Measurements from ENCODE around the gene SPHK2.
A peak's percentile ranks its signal among the peaks of the same experiment; 100 is the strongest.
"Not testable (repeated sequence)": the region's sequence is repeated elsewhere in the genome, so short reads cannot be mapped to it uniquely, and the experiment has no call there.

Gene SPHK2

DNA sequence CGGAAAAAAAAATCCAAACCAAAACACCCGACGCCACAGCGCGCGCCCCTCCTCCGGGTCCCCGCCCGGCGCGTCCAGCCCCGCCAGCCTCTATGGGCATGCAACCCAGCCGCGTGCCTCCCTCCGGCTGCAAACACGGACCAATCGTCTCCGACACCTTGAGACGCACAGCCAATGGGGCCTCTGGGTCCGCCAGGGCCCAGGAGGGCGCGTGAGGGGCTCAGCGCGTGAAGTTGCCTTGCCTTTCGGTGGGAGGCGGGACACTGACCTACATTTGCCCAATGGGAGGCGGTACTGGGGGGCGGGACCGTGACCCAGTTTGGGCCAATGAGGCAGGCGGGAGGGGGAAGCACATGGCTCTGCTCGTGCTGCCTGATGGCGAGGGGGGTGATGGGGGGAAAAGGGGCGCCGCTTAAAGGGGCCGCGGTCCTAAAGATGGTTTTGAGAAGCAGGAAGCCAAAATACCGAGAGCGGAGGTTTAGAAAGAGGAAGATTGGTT lies 18.2 kb downstream of the SPHK2 start:
- DNase-seq, result peak; percentile 99

DNA sequence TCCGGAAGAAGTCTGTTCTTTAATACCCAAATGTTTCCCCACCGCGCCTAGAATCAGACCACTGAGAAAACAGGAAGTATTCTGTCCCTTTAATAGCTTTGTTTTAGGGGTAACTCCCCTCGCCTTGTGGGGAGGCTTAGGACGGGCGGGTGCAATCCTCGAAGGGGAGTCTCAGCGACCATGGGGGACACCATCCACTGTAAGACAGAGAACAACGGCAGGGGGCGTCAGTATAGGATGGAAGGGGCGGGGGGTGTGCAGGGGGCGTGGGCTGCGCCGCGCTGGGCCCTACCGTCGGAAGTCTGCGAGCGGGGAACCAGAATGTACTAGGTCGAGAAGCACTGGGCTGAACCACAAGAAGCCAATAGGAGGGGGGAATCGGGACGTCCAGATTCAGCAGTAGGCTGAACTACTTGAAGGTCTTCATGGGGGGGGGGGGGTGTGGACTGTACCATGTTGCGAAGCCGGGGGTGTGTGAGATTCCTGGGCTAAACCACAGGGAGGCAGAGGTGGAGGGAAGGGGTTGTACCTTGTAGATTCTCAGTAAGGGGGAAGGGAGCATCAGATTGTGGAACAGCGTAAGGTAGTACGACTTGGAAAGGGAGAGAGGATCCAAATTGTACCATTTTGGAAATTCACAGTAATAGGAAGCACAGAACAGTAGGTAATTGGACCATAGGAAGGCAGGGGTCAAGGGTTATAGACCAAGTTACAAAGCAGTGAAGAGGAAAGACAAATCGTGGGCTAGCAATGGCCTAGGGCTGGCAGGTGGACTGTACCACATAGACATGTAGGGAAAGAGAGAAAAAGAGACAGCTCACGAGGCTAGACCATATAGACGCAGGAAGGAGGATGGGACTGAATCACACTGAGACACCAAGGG lies 18.9 kb downstream of the SPHK2 start:
- peak; percentile 92 to 93 for DNase-seq

DNA sequence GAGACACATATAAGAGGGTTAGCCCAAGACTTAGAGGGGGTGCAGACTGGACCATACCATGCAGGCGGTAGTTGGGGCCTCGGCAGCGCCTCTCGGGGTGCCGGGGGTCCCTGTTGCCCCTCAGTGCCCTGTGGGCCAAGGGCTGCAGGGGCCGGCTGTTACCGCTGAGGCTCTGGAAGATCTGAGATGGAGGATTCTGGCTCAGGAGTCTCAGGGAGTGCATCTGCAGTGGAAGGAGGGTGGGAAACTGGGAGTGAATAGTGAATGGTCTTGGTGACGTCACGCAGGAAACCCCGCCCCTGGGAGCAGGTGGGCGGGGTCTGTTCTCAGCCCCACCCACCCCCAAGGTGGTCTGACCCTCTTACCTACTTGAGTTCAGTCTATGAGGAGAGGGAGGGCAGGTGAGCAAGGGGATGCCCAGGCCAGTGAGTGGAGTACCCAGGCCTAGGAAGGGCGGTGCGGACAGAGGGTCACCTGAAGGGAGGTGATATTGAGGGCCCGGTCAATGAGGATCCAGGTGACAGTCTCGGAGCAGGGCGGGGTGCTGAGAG lies 19.6 kb downstream of the SPHK2 start:
- no peak for DNase-seq

DNA sequence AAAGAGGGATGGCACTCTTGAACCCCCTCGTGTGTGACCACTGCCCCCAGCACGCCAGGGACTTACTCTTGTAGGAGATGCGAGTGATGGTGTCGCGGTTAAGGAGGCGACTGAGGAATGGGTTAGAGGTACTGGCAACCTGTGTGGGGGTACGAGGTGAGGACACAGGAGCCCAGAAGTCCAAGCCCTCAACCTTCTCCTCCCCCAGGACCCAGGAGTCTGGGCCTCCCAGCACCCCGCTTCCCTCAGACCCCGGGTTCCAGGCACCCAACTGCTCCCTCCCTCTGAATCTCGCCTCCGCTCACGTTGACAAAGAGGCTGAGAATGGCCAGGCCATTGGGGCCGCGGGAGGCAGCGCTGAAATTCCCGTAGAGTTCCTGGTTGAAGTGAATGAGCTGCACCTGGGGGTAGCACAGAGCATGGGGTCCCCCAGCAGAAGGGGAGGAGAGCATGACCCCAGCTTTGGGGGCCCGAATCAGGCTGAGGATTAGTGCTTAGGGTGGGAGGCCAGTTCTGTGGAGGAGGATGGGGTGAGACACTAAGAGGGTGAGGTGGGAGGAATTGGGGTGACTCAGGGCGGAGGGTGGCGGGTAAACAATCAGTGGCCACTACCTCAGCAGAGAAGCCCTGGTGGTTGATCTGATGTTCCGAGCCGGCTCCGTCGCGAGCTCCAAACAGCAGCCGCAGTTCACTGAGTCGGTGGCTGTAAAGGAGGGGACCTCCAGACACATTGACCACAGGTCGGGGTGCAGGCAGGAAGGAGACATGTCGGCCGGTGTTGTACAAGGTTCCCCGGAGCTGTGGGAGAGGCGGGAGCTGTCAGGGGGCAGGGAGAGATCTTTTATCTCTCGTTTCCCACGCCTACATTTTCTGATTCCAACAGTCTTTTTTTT lies 20.4 kb downstream of the SPHK2 start:
- no peak for DNase-seq

DNA sequence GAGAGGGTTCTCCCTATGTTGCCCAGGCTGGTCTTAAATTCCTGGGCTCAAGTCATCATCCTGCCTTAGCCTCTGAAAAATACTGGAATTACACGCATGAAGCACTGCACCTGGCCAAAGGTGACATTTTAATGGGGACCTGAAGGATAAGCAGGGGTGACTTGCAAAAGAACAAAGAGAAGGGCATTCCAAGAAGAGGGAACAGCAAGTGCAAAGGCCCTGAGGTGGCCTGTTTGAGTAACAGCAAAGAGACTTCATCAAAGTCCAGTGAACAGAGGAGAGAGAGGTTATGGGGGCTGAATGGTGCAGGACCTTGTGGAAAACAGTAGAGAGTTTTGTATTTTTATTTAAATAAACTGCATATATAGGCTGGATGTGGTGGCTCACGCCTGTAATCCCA lies 22.5 kb downstream of the SPHK2 start:
- DNase-seq, result no peak

DNA sequence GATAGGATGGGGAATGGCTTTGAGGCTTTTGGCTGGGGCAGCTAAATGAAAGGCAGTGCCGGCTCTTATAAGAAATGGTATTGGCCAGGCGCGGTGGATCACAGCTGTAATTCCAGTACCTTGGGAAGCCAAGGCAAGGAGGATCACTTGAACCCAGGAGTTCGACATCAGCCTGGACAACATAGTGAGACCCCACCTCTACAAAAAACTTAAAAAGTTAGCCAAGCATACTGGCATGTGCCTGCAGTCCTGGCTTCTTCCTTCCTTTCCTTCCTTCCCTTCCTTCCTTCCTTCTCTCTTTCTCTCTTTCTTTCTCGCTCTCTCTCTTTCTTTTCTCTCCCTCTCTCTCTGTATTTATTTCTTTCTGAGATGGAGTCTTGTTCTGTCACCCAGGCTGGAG lies 23.6 kb downstream of the SPHK2 start:
- no peak for DNase-seq

DNA sequence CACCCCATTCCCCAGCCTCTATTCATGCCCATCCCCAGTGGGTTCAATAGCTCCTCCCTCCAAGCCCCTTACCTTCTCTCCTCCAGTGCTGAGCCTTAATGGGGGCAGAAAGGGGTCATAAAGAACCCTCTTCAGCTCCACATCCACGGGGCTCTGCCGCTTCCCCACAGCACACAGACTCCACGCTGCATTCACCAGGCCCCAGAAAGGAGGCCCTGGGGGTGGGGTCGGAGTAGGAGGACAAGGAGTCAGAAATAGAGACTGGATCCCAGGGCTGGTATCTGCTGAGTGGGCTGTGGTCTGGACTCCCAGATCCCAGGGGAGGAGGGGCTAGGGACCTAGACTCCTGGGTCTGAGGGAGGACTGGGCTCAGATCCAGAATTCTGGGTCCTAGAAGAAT lies 25.0 kb downstream of the SPHK2 start:
- no peak for DNase-seq

DNA sequence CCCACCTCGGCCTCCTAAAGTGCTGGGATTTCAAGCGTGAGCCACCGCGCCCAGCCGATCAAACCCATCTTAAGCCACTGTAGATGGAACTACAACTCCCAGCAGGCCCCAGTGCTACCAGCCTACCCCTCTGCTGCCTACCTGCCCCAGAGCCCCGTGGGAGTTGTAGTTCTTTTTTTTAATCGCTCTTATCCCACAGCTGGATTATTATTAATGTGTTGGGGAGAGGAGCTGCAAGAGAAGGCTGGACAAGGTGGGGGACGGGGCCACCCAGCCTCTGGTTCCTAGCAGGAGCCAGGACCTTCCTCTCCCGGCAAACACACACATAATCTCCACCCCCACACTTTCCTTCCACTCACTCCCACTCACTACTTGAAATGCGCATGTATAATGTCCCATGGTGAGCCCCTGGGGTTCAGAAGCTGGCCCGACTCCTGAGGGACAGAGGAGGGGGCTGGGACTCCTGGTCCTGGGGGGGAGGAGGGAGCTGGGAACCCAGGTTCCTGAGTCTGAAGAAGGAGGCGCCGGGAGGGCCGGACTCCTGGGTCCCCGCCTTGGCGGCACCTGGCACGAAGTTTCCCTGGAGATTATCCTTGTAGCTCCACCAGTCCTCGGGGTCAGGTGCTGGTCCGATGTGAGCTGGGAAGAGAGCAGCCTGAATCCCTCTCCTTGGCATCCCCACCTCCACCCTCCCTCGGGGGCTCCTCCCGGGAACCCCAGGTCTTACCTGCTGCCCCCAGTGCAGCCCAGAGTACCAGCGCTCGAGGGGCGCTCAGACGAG lies 25.7 kb downstream of the SPHK2 start:
- peak; percentile 75 to 77 for DNase-seq

DNA sequence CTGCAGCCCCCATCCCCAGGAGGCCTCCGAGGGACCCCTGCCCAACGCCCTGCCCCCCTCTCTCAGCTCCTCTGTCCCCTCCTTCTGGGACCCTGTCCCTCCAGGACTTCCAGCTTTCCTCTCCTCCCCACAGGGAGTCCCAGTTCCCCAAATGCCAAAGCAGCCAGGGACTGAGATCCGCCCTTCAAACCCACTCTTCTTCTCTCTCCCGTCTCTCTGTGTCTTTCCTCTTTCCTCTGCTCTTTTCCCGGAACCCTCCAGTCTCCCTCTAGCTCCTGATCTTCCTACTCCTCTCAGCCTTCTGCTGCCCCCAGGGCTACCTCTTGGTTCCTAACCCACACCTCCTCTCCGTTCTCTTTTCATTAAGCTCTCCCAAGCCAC lies 26.3 kb downstream of the SPHK2 start:
- no peak for DNase-seq

DNA sequence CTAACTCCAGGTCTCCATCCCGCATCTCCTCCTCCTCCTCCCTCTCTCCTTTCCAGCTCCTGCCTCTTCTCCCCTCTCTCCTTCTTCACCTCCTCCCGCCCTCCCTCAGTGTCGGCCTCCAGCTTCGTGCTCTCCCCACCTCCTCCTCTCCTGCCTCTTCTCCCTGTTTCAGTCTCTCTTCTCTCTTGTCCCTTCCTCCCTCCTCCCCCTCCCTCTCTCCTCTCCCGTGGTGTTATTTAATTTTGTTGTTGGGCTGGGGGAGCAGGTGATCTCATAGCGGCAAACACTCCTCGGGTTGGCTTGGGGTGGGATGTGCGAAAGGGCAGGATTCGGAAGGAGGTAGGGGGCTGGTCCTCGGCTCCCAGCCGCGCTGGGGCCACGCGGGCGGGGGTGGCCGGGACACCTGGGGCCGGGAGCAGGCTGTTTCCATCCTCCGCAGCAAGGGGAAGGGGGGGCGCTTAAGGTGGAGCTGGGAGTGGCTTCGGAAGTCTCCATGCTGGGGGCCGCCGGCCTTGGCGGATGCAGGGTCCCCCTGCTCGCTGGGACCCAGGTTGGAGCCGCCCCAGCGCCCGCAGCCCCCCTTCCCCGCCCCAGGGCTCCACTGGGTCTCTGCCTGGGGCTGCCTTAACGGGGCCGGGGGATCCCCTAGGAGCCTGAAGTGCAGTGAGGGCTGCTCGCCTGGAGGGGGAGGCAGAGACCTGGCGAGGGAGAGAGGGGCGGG lies 26.9 kb downstream of the SPHK2 start, which contains the start of gene CA11:
Gene CA11 (minus strand): TSS at position 187 of the 721 bp plus-strand sequence. CDS start 555 bp downstream, outside the sequence.
- DNase-seq, result peak; percentile 76 to 78

DNA sequence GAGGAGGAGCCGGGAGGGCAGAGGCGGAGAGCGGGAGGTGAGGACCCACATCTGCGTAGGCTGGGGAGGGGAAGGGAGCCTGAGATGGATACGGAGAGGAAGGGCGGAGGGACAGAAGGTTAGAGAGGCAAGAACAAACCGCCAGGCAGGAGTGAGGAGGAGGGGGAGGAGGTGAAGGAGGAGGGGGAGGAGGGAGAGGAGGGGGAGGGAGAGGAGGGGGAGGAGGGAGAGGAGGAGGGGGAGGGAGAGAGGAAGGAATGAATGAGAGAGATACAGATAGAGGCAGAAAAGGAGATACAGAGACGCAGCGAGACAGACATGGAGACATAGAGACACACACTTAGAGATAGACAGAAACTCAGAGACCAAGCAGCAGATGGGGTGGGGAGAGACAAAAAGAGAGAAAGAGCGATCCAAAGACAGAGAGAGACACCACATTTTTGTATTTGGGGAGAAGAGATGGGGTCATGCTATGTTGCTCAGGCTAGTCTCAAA lies 27.5 kb downstream of the SPHK2 start:
- DNase-seq, result no peak

DNA sequence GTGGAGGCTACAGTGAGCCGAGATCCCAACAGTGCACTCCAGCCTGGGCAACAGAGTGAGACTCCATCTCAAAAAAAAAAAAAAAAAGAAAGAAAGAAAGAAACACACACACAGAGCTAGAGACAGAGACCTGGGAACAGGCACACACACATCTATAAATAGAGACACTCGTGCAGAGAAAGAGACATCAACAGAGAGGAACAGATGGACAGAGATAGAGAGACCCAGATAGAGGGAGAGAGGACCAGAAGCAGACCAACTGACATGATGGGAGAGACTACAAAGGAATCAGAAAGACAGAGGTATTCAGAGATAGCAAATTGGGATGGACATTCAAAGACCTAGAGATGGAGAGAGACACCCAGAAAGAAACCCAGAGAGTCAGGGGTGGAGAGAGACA lies 28.8 kb downstream of the SPHK2 start:
- DNase-seq, result no peak

DNA sequence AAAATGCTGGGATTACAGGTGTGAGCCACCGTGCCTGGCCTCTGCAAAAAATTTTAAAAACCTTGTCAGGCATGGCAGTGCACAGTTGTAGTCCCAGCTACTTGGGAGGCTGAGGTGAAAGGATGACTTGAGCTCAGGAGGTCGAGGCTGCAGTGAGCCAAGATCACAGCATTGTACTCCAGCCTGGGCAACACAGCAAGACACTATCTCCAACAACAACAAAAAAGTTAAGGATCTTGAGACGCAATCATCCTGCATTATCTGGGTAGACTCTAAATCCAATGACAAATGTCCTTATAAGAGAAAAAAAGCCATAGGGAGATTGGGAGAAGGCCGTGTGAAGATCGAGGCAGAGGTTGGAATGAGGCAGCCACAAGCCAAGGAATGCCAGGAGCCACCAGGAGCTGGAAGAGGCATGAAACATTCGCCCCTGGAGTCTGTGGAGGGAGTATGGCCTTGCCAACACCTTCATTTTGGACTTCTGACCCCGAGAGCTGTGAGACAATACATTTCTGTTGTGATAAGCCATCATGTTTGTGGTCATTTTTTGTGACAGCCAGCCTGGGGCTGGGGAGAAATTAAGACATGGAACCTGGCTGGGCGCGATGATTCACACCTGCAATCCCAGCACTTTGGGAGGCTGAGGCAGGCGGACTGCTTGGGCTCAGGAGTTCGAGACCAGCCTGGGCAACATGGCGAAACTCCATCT lies 31.8 kb downstream of the SPHK2 start:
- no peak for DNase-seq

DNA sequence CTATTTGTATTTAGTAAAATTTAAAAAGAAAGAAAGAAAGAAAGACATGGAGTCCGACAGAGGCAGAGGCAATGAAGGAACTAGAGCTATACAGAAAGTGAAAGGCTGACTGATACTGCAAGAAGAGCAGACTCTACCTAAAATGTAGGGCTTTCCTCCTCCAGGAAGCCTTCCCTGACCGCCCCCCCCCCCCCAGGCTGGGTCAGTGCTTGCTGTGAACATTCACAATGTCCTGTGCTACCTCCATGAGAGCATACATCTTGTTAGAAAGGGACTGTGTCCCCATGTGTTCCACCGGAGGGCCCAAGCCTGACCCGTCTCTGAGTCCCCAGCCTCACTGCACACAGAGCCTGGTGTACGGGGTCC lies 32.4 kb downstream of the SPHK2 start:
- no peak for DNase-seq

DNA sequence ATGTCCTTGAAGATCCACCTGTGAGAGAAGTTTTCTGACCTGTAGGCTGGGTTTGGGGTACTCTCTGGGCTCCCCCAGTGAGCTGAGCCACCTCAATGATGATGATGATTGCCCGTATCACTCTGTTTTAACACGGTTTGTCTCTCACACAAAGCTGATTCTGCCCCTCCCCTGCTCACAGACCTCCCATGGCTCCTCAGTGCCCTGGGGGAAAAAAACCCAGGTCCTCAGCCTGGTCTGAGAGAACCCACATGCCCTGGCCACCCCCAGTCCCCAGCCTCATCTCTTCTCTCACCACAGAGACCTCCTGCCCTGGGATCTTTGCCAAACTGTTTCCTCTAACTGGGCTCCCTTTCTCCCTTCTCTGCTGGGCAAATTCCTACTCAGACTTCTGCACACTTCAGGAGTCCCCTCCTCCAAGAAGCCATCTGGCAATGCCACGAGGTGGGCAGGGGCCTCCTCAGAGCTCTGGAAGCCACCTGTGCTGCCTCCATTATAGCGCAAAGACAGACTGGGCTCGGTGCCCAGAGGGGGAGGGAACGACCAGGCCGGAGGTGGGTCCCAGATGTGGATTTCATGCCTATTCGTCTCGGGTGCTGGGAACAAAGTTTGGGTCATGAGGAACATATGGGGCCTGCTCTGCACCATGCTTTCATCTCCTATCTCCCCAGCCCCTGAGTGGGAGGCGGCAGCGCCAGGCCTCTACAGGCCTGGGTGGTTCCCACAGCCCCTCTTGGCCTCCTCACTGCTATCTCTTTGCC lies 35.2 kb downstream of the SPHK2 start:
- DNase-seq, result no peak

DNA sequence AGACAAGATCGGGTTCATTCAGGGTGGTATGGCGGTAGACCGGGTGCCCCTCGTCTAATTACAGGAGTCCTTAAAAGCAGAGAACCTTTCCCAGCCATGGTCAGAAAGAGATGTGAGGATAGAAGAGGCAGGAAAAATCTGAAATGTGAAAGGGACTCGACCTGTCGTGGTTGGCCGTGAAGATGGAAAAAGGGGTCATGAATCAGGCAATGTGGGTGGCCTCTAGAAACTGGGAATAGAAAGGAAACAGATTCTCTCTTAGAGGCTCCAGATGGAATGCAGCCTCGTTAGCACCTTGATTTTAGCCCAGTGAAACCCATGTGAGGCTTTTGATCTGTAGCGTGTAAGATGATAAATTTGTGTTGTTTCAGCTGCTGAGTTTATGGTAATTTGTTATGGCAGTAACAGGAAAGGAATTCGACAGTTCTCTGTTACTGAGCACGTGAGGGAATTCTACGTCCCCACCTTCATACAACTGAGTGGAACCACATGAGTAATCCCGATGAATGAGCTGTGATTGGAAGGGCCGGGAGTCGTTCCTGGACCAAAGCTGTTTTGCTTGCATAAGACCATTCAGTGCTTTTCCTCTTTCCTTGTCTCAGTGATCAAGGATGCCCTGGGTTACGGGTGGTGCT lies 37.7 kb downstream of the SPHK2 start:
- DNase-seq, result no peak

DNA sequence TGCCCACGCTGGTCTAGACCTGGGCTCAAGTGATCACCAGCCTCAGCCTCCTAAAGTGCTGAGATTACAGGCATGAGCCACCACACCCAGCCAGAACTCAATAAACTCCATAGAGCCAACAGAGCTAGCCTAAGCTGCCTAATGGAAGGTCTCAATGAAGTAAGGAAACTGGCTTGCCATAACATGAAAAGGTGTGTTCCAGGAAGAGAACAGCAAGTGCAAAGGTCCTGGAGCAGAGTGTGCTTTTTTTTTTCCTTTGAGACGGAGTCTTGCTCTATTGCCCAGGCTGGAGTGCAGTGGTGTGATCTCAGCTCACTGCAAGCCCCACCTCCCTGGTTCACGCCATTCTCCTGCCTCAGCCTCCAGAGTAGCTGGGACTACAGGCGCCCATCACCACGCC lies 38.5 kb downstream of the SPHK2 start:
- DNase-seq, result not testable (repeated sequence)

DNA sequence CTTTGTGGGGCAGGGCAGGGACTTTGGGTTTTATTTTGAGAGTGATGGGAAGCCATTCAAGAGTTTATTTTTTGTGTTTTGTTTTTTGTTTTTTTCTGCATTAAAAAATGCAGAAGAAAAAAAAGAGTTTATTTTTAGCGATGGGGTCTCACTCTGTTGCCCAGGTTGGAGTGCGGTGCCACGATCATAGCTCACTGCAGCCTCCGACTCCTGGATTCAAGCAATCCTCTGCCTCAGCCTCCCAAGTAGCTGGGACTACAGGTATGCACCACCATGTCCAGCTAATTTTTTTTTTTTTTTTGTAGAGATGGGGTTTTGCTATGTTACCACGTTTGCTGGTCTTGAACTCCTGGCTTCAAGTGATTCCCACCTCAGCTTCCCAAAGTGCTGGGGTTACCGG lies 39.2 kb downstream of the SPHK2 start:
- no peak for DNase-seq

DNA sequence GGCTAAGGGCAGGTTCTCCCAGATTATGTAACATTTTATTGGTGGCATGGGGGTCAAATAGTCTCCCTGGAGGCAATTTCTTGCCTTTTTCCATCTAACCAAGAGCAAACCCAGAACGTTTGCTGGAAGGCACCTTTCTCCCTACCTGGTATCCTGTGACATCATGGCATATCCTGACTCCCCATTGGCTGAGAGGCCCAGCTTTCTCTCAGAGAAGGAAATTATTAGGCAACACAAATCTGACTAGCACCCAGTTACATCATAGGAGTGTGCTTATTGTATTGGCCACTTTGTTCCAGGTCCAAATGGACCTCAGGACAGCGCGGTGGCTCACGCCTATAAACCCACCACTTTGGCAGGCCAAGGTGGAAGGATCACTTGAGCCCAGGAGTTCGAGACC lies 40.5 kb downstream of the SPHK2 start:
- peak; percentile 55 to 69 for DNase-seq
